ENCODE measurements around the gene FLVCR2. TPM values are rescaled to one million over a fixed set of nuclear protein-coding genes. Genes with fewer than 3 reads are reported as not detected.

FLVCR2 gene
- total and polyA plus RNA-seq, 2 of the 13 experiments (the other 11 are each of a cell fraction or from before 2014, with no cell fraction given) = 9.9 to 10.5 TPM

DNA sequence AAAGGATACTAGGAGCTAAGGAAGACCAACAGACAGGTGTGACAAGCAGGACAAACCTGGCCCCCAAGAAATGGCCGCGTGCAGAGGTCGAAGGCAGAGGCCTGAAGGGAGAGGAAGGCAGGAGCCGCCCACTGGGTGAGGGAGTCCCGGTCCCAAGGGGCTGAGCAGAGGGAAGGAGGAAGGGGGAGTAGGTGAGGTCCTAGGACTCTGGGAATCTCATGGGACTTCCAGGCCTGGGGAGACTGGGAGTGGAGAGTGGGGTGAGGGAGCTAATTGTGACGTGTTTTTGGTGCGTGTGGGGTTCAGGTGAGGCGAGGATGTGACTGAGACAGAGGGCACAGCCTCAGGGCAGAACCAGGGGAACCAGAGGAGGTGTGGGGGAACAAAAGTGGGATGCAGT lies 11.7 kb upstream of the FLVCR2 start:
- intact Hi-C loops (cut with micrococcal nuclease; ENCODE audit: unreplicated experiment) = no loop called here
- no peak for ATAC-seq
- Histone ChIP-seq H3K4me3 (replicated peaks in 1 of 3; ENCODE audit: insufficient read depth in 1 of 3, low read depth in 2 of 3, low read length in 3 of 3) (no peak overlapping the region), H3K4me2 (ENCODE audit: low read depth, low read length) (no peak overlapping the region), H2AFZ (ENCODE audit: low read length) (no peak overlapping the region), H3K27me3 (ENCODE audit: control insufficient read depth in 1 of 2, insufficient read depth in 2 of 2, low read length in 2 of 2) (peaks cover 3 to 58% of the 10 kb centered on the region in 2 experiments; a peak in 3 of 5 replicates), H4K20me1 (ENCODE audit: insufficient read depth, low read length) (no peaks in the 10 kb centered on the region), H3K9ac (ENCODE audit: insufficient read depth, low read depth, low read length) (no peak overlapping the region), H3K79me2 (ENCODE audit: insufficient read depth, low read length) (no peaks in the 10 kb centered on the region), H3K4me1 (ENCODE audit: insufficient read depth, low read length) (peaks cover 17% of the 10 kb centered on the region; the same call in 1 of the 2 replicates), H3K27ac (ENCODE audit: extremely low read length, insufficient read depth, low read length) (no peak overlapping the region), H3K36me3 (replicated peaks in 1 of 2; ENCODE audit: control insufficient read depth in 1 of 2, insufficient read depth in 2 of 2, low read length in 2 of 2) (no peaks in the 10 kb centered on the region), H3K9me3 (ENCODE audit: low read length) (no peaks in the 10 kb centered on the region)
- 29% methylated on average over 8 of the region's 8 CpGs for WGBS (ENCODE audit: low lambda C conversion rate)
- no peak for DNase-seq (ENCODE audit: low spot score)
- POLR2A ChIA-PET = no interaction called here
- FAIRE-seq = no peak
- TF ChIP-seq POGZ (CRISPR knock-in tag; IDR thresholded peaks at IDR 0.05) = no peak
- TF ChIP-seq, protein P1, sequence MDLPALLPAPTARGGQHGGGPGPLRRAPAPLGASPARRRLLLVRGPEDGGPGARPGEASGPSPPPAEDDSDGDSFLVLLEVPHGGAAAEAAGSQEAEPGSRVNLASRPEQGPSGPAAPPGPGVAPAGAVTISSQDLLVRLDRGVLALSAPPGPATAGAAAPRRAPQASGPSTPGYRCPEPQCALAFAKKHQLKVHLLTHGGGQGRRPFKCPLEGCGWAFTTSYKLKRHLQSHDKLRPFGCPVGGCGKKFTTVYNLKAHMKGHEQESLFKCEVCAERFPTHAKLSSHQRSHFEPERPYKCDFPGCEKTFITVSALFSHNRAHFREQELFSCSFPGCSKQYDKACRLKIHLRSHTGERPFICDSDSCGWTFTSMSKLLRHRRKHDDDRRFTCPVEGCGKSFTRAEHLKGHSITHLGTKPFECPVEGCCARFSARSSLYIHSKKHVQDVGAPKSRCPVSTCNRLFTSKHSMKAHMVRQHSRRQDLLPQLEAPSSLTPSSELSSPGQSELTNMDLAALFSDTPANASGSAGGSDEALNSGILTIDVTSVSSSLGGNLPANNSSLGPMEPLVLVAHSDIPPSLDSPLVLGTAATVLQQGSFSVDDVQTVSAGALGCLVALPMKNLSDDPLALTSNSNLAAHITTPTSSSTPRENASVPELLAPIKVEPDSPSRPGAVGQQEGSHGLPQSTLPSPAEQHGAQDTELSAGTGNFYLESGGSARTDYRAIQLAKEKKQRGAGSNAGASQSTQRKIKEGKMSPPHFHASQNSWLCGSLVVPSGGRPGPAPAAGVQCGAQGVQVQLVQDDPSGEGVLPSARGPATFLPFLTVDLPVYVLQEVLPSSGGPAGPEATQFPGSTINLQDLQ (CRISPR knock-in tag; IDR thresholded peaks at IDR 0.05) = no peak
- no peak for TF ChIP-seq HOXA9 (CRISPR knock-in tag; IDR thresholded peaks at IDR 0.05; ENCODE audit: borderline replicate concordance)
- no peak for TF ChIP-seq ZNF781 (CRISPR knock-in tag; IDR thresholded peaks at IDR 0.05; ENCODE audit: borderline replicate concordance, not compliant biosample characterization)
- TF ChIP-seq ZBTB7B (CRISPR knock-in tag; IDR thresholded peaks at IDR 0.05) = no peak
- TF ChIP-seq ZNF225 (CRISPR knock-in tag; IDR thresholded peaks at IDR 0.05) = no peak
- in situ Hi-C loops (cut with HindIII; ENCODE audit: extremely low pct_ligation_motif_present, low pct_unique_long_range_greater_than_20kb) = no loop called here
- CTCF ChIA-PET (ENCODE audit: low intra/inter-chr PET ratio, low total read pairs) = no interaction called here
- no TSS peak for BruUV-seq (replicated peaks)

DNA sequence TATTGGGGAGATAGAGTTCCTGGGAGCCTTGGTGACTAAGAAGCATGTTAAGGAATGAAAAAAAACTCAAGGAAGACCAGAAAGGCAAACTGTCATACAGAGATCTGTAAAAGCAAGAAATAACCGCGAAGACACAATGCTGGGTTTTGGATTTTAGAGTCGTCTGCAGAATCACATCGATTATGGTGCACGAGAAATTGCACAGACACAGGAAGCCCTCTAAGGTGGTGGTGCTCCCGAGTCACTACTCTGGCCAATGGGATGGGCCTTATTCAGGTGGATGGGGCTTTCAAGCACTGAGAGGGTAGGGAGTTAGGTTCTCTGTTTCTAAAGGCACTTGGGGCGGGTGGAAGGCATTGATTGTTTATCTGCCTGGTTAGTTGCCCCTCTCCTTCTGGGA lies 10.3 kb upstream of the FLVCR2 start:
- no peak for FAIRE-seq
- TF ChIP-seq KDM5A (IDR thresholded peaks at IDR 0.05; ENCODE audit: borderline replicate concordance, low read length) (no peak), RORA (CRISPR knock-in tag; IDR thresholded peaks at IDR 0.05) (no peak), ZNF20 (CRISPR knock-in tag; IDR thresholded peaks at IDR 0.05) (no peak)
- TF ChIP-seq, protein P2, sequence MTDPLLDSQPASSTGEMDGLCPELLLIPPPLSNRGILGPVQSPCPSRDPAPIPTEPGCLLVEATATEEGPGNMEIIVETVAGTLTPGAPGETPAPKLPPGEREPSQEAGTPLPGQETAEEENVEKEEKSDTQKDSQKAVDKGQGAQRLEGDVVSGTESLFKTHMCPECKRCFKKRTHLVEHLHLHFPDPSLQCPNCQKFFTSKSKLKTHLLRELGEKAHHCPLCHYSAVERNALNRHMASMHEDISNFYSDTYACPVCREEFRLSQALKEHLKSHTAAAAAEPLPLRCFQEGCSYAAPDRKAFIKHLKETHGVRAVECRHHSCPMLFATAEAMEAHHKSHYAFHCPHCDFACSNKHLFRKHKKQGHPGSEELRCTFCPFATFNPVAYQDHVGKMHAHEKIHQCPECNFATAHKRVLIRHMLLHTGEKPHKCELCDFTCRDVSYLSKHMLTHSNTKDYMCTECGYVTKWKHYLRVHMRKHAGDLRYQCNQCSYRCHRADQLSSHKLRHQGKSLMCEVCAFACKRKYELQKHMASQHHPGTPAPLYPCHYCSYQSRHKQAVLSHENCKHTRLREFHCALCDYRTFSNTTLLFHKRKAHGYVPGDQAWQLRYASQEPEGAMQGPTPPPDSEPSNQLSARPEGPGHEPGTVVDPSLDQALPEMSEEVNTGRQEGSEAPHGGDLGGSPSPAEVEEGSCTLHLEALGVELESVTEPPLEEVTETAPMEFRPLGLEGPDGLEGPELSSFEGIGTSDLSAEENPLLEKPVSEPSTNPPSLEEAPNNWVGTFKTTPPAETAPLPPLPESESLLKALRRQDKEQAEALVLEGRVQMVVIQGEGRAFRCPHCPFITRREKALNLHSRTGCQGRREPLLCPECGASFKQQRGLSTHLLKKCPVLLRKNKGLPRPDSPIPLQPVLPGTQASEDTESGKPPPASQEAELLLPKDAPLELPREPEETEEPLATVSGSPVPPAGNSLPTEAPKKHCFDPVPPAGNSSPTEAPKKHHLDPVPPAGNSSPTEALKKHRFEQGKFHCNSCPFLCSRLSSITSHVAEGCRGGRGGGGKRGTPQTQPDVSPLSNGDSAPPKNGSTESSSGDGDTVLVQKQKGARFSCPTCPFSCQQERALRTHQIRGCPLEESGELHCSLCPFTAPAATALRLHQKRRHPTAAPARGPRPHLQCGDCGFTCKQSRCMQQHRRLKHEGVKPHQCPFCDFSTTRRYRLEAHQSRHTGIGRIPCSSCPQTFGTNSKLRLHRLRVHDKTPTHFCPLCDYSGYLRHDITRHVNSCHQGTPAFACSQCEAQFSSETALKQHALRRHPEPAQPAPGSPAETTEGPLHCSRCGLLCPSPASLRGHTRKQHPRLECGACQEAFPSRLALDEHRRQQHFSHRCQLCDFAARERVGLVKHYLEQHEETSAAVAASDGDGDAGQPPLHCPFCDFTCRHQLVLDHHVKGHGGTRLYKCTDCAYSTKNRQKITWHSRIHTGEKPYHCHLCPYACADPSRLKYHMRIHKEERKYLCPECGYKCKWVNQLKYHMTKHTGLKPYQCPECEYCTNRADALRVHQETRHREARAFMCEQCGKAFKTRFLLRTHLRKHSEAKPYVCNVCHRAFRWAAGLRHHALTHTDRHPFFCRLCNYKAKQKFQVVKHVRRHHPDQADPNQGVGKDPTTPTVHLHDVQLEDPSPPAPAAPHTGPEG (CRISPR knock-in tag; IDR thresholded peaks at IDR 0.05) = no peak

More for the DNA sequence above, 10.3 kb upstream of the FLVCR2 start:
- no peaks in the 10 kb centered on the region for H4K20me1 ChIP-seq (ENCODE audit: insufficient read depth, low read length)
- ChIA-PET POLR2A (no interaction called here), CTCF (ENCODE audit: low intra/inter-chr PET ratio, low total read pairs) (no interaction called here)
- no peak overlapping the region for H3K4me3 ChIP-seq (replicated peaks in 1 of 3; ENCODE audit: insufficient read depth in 1 of 3, low read depth in 2 of 3, low read length in 3 of 3)
- H3K4me1 ChIP-seq (ENCODE audit: insufficient read depth, low read length) = peaks cover 17% of the 10 kb centered on the region; the same call in 1 of the 2 replicates
- no peak overlapping the region for H3K27ac ChIP-seq (ENCODE audit: extremely low read length, insufficient read depth, low read length)
- H3K36me3 ChIP-seq (replicated peaks in 1 of 2; ENCODE audit: control insufficient read depth in 1 of 2, insufficient read depth in 2 of 2, low read length in 2 of 2) = no peaks in the 10 kb centered on the region
- ATAC-seq (no peak), DNase-seq (ENCODE audit: low spot score) (no peak)
- no peak overlapping the region for H2AFZ ChIP-seq (ENCODE audit: low read length)
- no peak overlapping the region for H3K4me2 ChIP-seq (ENCODE audit: low read depth, low read length)
- no TSS peak for BruUV-seq (replicated peaks)
- WGBS (ENCODE audit: low lambda C conversion rate) = 43% methylated on average over 7 of the region's 7 CpGs
- no peaks in the 10 kb centered on the region for H3K79me2 ChIP-seq (ENCODE audit: insufficient read depth, low read length)
- in situ Hi-C loops (cut with HindIII; ENCODE audit: extremely low pct_ligation_motif_present, low pct_unique_long_range_greater_than_20kb) = no loop called here
- peaks cover 5 to 50% of the 10 kb centered on the region in 2 experiments; a peak in 3 of 5 replicates for H3K27me3 ChIP-seq (ENCODE audit: control insufficient read depth in 1 of 2, insufficient read depth in 2 of 2, low read length in 2 of 2)
- intact Hi-C loops (cut with micrococcal nuclease; ENCODE audit: unreplicated experiment) = no loop called here
- H3K9me3 ChIP-seq (ENCODE audit: low read length) = no peaks in the 10 kb centered on the region
- no peak overlapping the region for H3K9ac ChIP-seq (ENCODE audit: insufficient read depth, low read depth, low read length)

Data from HepG2 (cell line).